NB4 (cell line): Measurements from ENCODE around the gene PBRM1.
"Not testable (repeated sequence)": the region's sequence is repeated elsewhere in the genome, so short reads cannot be mapped to it uniquely, and the experiment has no call there.

Source experiments
- DNase-seq: peaks from one replicate; pipeline ENCODE4 v3.0.0; 2010; ENCODE audit warnings: low read depth
- H3K4me3 ChIP-seq: one replicate; pipeline ENCODE4 v1.5.1; 2011; ENCODE audit warnings: mild to moderate bottlenecking, low read depth, low read length, moderate library complexity
- MYC ChIP-seq: IDR thresholded peaks from 2 replicates; pipeline ENCODE4 v1.6.1; 2011; ENCODE audit warnings: low read depth, low read length
- POLR2A ChIP-seq: IDR thresholded peaks from 2 replicates; pipeline ENCODE4 v1.6.1; 2011; ENCODE audit warnings: mild to moderate bottlenecking; ENCODE audit not compliant: insufficient read length; ENCODE audit errors: extremely low read depth
- TF ChIP-seq, protein P1 (sequence below): IDR thresholded peaks from one replicate; pipeline ENCODE4 v1.5.1; 2012; ENCODE audit warnings: low read depth, low read length
- TF ChIP-seq, protein P2 (sequence below): IDR thresholded peaks from 2 replicates; pipeline ENCODE4 v1.6.1; 2011; ENCODE audit warnings: low read depth, low read length

PBRM1 gene

DNA sequence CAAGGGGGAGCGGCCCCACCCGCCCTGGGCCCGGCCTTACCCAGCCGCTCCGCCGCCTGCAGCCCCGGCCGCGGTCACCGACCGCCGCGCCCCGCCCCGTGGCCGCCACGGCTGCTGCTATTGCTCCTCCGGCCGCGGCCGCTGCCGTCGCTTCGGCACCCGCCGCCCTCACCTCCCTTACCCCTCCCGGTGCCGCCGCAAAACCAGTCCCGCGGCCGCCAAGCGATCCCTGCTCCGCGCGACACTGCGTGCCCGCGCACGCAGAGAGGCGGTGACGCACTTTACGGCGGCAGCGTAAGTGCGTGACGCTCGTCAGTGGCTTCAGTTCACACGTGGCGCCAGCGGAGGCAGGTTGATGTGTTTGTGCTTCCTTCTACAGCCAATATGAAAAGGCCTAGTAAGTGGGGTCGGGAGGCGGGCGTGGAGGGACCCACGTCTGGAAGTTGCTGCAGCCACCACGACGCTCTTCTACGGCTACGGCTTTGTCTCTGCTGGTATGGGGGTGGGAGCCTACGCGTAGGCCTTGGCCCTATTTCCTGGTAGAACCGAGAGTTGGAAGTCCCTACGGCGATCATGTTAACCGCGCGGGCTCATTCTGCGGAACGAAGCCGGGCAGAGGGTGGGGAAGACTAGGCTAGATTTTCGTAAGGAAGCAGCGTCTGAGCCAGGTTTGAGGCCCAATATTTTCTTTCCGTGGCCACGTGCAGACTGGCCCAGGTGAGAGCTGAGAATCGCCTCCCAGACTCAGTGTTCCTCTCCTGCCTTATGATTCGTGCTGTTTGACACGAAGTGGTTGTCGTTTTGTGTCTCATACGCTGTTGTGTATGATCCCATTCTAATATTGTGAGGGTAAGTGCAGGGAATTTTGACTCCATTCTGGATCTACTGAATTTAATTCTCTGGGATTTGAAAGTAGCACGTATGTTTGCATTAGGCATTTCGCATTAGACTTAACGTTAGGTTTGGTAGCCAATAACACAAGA lies at the start of gene PBRM1, which contains the start of gene GNL3:
TSS of gene PBRM1 (minus strand) at position 205 of the 983 bp plus-strand sequence.
TSS of gene GNL3 (plus strand) at position 324 of the 983 bp plus-strand sequence. CDS start at position 385, 61 bp downstream.
- peak; percentile 97 for DNase-seq
- peak within 1 kb of the TSS; percentile 85 for H3K4me3 ChIP-seq
- TF ChIP-seq, protein P1, sequence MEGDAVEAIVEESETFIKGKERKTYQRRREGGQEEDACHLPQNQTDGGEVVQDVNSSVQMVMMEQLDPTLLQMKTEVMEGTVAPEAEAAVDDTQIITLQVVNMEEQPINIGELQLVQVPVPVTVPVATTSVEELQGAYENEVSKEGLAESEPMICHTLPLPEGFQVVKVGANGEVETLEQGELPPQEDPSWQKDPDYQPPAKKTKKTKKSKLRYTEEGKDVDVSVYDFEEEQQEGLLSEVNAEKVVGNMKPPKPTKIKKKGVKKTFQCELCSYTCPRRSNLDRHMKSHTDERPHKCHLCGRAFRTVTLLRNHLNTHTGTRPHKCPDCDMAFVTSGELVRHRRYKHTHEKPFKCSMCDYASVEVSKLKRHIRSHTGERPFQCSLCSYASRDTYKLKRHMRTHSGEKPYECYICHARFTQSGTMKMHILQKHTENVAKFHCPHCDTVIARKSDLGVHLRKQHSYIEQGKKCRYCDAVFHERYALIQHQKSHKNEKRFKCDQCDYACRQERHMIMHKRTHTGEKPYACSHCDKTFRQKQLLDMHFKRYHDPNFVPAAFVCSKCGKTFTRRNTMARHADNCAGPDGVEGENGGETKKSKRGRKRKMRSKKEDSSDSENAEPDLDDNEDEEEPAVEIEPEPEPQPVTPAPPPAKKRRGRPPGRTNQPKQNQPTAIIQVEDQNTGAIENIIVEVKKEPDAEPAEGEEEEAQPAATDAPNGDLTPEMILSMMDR, result no peak
- TF ChIP-seq, protein P2, sequence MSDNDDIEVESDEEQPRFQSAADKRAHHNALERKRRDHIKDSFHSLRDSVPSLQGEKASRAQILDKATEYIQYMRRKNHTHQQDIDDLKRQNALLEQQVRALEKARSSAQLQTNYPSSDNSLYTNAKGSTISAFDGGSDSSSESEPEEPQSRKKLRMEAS, result peak; percentile 99
- TF ChIP-seq MYC, result peak; percentile 99
- TF ChIP-seq POLR2A, result peak; percentile 90

DNA sequence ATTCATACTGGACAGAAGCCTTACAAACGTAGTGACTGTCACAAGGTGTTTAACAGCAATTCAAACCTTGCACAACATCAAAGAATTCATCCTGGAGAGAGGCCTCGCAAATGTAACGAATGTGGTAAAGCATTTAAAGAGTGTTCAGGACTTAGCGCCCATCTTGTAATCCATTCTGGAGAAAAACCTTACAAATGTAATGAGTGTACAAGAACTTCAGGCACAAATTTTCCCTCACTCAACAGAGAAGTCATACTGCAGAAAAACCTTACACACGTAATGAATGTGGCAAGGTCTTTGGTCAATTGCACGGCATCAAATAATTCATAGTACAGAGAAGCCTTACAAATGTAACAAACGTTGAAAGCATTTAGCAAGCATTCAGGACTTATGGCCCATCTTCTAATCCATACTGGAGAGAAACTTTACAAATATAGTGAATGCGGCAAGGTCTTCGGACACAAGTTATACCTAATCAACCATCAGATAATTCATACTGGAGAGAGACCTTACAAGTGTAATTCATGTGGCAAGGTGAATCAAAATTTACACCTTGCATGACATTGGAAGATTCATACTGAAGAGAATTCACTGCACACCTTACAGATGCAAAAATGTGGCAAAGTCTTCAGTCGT lies 47.7 kb upstream of the PBRM1 start:
- TF ChIP-seq POLR2A, result no peak
- TF ChIP-seq MYC, result no peak
- TF ChIP-seq, protein P2, result no peak
- no peak overlapping the region for H3K4me3 ChIP-seq
- DNase-seq, result no peak

DNA sequence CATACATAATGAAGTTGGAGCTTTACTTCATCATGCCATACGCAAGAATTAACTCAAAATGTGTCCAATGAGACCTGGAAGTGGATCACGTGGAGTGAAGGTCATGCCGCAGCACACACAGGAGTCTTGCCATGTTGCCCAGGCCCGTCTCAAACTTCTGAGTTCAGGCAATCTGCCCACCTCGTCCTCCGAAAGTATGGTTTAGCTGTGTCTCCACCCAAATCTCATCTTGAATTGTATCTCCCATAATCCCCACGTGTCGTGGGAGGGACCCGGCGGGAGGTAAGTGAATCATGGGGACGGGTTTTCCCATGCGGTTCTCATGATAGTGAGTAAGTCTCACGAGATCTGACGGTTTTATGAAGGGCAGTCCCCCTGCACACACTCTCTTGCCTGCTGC lies 45.9 kb upstream of the PBRM1 start:
- no peak overlapping the region for H3K4me3 ChIP-seq
- TF ChIP-seq POLR2A (no peak), MYC (no peak)
- TF ChIP-seq, protein P1, result no peak
- TF ChIP-seq, protein P2, result no peak

DNA sequence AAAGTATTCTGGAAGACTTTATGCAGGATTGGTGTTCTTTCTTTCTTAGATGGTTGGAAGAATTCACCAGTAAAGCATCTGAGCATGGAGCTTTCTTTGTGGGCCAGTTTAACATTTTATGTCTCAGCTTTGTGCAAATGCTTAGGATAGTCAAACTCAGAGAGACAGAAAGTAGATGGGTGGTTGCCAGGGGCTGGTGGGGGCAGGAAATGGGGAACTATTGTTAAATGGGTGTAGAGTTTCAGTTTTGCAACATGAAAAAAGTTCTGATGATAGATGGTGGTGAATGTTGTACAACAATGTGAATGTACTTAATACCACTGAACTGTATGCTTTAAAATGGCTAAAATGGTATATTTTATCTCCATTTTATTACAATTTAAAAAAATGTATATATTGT lies 45.0 kb upstream of the PBRM1 start:
- DNase-seq, result peak; percentile 39
- TF ChIP-seq, protein P2, result no peak
- TF ChIP-seq, protein P1, result no peak
- TF ChIP-seq MYC, result no peak
- no peak for TF ChIP-seq POLR2A
- H3K4me3 ChIP-seq, result no peak overlapping the region

More for the DNA sequence above, 45.9 kb upstream of the PBRM1 start:
- DNase-seq, result no peak

DNA sequence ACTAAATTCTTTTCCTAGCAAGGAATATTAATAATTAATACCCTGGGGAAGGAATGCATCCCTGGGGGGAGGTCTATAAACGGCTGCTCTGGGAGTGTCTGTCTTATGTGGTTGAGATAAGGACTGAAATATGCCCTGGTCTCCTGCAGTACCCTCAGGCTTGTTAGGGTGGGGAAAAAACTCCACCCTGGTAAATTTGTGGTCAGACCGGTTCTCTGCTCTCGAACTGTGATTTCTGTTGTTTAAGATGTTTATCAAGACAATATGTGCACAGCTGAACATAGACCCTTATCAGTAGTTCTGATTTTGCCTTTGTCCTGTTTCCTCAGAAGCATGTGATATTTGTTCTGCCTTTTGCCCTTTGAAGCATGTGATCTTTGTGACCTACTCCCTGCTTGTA lies 43.0 kb upstream of the PBRM1 start:
- not testable (repeated sequence) for H3K4me3 ChIP-seq, DNase-seq

DNA sequence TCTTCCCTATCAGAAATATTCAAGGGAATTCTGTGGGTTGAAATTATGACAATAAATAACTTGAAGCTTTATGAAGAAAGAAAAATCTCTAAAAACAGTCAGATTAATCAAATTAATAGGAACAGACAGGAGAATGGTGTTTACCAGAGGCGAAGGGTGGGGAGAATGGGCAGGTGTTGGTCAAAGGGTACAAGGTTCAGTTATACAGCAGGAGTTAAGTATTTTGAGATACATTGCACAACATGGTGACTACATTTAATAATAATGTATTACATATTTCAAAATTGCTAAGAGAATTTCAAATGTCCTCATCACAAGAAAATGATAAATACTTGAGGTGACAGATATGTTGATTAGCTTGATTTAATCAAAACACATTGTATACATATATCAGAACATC lies 38.8 kb upstream of the PBRM1 start:
- H3K4me3 ChIP-seq, result no peak overlapping the region
- TF ChIP-seq POLR2A, result no peak
- TF ChIP-seq, protein P1, result no peak
- no peak for TF ChIP-seq MYC
- TF ChIP-seq, protein P2, result no peak

More for the DNA sequence above, 38.8 kb upstream of the PBRM1 start:
- no peak for DNase-seq
